HEK293 (cell line): ENCODE results near the gene KCNS1.
"Not testable (repeated sequence)": the region's sequence is repeated elsewhere in the genome, so short reads cannot be mapped to it uniquely, and the experiment has no call there.

Experiments
- CTCF ChIA-PET: fragments of 350-600 bp; formaldehyde crosslinking; extraction: SDS; loops from one replicate; lab custom pipeline; 2021; ENCODE audit warnings: antibody characterized with exemption; lab: Yijun Ruan, JAX
- POLR2A ChIA-PET: fragments of 300-600 bp; formaldehyde crosslinking; extraction: SDS; loops from one replicate; lab custom pipeline; 2020; ENCODE audit warnings: antibody characterized with exemption, inconsistent platforms; lab: Yijun Ruan, JAX
- H3K27ac ChIP-seq: fragments of 200-500 bp; sonication (Bioruptor generic); 2 replicates; pipeline ENCODE4 v1.5.1; 2014; ENCODE audit warnings: low read depth, low read length, control low read depth, inconsistent platforms; ENCODE audit errors: extremely low read depth
- H3K36me3 ChIP-seq, 2 experiments: fragments of 200-500 bp in 1 of 2; sonication (Bioruptor generic) in 1 of 2; 1 replicate in 1 of 2; 2 replicates in 1 of 2; pipeline ENCODE4 v1.5.1; 2014 to 2017; ENCODE audit warnings: inconsistent platforms in 2 of 2, low read length in 2 of 2; ENCODE audit not compliant: control insufficient read depth in 2 of 2, insufficient read depth in 1 of 2
- H3K4me1 ChIP-seq: fragments of 200-500 bp; sonication (Bioruptor generic); 2 replicates; pipeline ENCODE4 v1.5.1; 2014; ENCODE audit warnings: mild to moderate bottlenecking, low read length, inconsistent platforms; ENCODE audit not compliant: control insufficient read depth, insufficient read depth
- H3K4me3 ChIP-seq: 2 replicates; pipeline ENCODE4 v1.5.1; 2011; ENCODE audit warnings: low read depth, mild to moderate bottlenecking, control low read depth, low read length, moderate library complexity
- H3K9me3 ChIP-seq: fragments of 200-500 bp; sonication (Bioruptor generic); 2 replicates; pipeline ENCODE4 v1.5.1; 2014; ENCODE audit warnings: low read depth, low read length, inconsistent platforms; ENCODE audit not compliant: control insufficient read depth, insufficient read depth
- PRDM4 ChIP-seq: fragments of 450-650 bp; formaldehyde crosslinking; IDR thresholded peaks from 2 replicates; pipeline ENCODE4 v1.5.1; 2017; ENCODE audit warnings: missing biosample characterization, missing genetic modification characterization
- SP3 ChIP-seq: fragments of 450-650 bp; formaldehyde crosslinking; IDR thresholded peaks from 2 replicates; pipeline ENCODE4 v1.5.1; 2016; ENCODE audit warnings: missing biosample characterization, missing genetic modification characterization
- SP7 ChIP-seq: fragments of 450-650 bp; formaldehyde crosslinking; IDR thresholded peaks from 2 replicates; pipeline ENCODE4 v1.5.1; 2016; ENCODE audit warnings: missing biosample characterization, missing genetic modification characterization
- TSHZ1 ChIP-seq: fragments of 450-650 bp; formaldehyde crosslinking; IDR thresholded peaks from 2 replicates; pipeline ENCODE4 v1.5.1; 2016; ENCODE audit warnings: missing biosample characterization, missing genetic modification characterization, borderline replicate concordance
- ZBTB8A ChIP-seq: fragments of 450-650 bp; formaldehyde crosslinking; IDR thresholded peaks from 2 replicates; pipeline ENCODE4 v1.5.1; 2016; ENCODE audit warnings: missing biosample characterization, missing genetic modification characterization
- ZFHX2 ChIP-seq: fragments of 450-650 bp; formaldehyde crosslinking; conservative IDR thresholded peaks from 2 replicates; pipeline ENCODE4 v1.5.1; 2016; ENCODE audit warnings: missing biosample characterization, missing genetic modification characterization
- ZNF221 ChIP-seq: fragments of 450-650 bp; formaldehyde crosslinking; IDR thresholded peaks from 2 replicates; pipeline ENCODE4 v1.5.1; 2017; ENCODE audit warnings: missing biosample characterization, missing genetic modification characterization, borderline replicate concordance
- ZNF248 ChIP-seq: fragments of 450-650 bp; formaldehyde crosslinking; IDR thresholded peaks from 2 replicates; pipeline ENCODE4 v1.5.1; 2017; ENCODE audit warnings: missing biosample characterization, missing genetic modification characterization
- ZNF311 ChIP-seq: fragments of 450-650 bp; formaldehyde crosslinking; IDR thresholded peaks from 2 replicates; pipeline ENCODE4 v1.5.1; 2017; ENCODE audit warnings: missing biosample characterization, missing genetic modification characterization, borderline replicate concordance
- ZNF394 ChIP-seq: fragments of 450-650 bp; formaldehyde crosslinking; IDR thresholded peaks from 2 replicates; pipeline ENCODE4 v1.5.1; 2016; ENCODE audit warnings: missing biosample characterization, missing genetic modification characterization, mild to moderate bottlenecking, moderate library complexity, borderline replicate concordance
- ZNF423 ChIP-seq: fragments of 450-650 bp; formaldehyde crosslinking; IDR thresholded peaks from 2 replicates; pipeline ENCODE4 v1.5.1; 2016; ENCODE audit warnings: missing biosample characterization, missing genetic modification characterization
- ZNF473 ChIP-seq: fragments of 450-650 bp; formaldehyde crosslinking; IDR thresholded peaks from 2 replicates; pipeline ENCODE4 v1.5.1; 2017; ENCODE audit warnings: missing biosample characterization, missing genetic modification characterization
- ZNF560 ChIP-seq: fragments of 450-650 bp; formaldehyde crosslinking; IDR thresholded peaks from 2 replicates; pipeline ENCODE4 v1.5.1; 2017; ENCODE audit warnings: missing biosample characterization, missing genetic modification characterization, borderline replicate concordance
- ZNF610 ChIP-seq: fragments of 450-650 bp; formaldehyde crosslinking; IDR thresholded peaks from 2 replicates; pipeline ENCODE4 v1.5.1; 2016; ENCODE audit warnings: missing biosample characterization, missing genetic modification characterization, borderline replicate concordance
- ZNF654 ChIP-seq: fragments of 450-650 bp; formaldehyde crosslinking; IDR thresholded peaks from 2 replicates; pipeline ENCODE4 v1.5.1; 2016; ENCODE audit warnings: low read depth, missing biosample characterization, missing genetic modification characterization
- ZNF670 ChIP-seq: fragments of 450-650 bp; formaldehyde crosslinking; IDR thresholded peaks from 2 replicates; pipeline ENCODE4 v1.5.1; 2016; ENCODE audit warnings: missing biosample characterization, missing genetic modification characterization, low read depth
- ZNF677 ChIP-seq: fragments of 450-650 bp; IDR thresholded peaks from 2 replicates; pipeline ENCODE4 v1.5.0; 2018; ENCODE audit warnings: missing biosample characterization, mild to moderate bottlenecking, missing genetic modification characterization, moderate library complexity
- ZNF704 ChIP-seq: fragments of 450-650 bp; formaldehyde crosslinking; IDR thresholded peaks from 2 replicates; pipeline ENCODE4 v1.5.1; 2016; ENCODE audit warnings: missing biosample characterization, missing genetic modification characterization

KCNS1 gene

GRCh38 chr20:45063107-45063506 lies 37.8 kb downstream of the KCNS1 start:
- H3K9me3 ChIP-seq, POLR2A ChIA-PET, H3K4me1 ChIP-seq, H3K27ac ChIP-seq, H3K36me3 ChIP-seq, H3K4me3 ChIP-seq: not testable (repeated sequence)
- CTCF ChIA-PET: interaction anchor here (0.6 kb wide), 2 partner anchors 214 to 263 kb away, joined by 3 read pairs; no protein-coding TSS in a partner anchor

- TF ChIP-seq ZNF670: no peak
- TF ChIP-seq ZNF394 (tag by site-specific recombination): no peak
- TF ChIP-seq SP3 (tag by site-specific recombination): no peak
- TF ChIP-seq PRDM4: no peak
- TF ChIP-seq ZNF473 (tag by site-specific recombination): no peak
- no peak for TF ChIP-seq ZNF311 (tag by site-specific recombination)
- no peak for TF ChIP-seq ZNF560 (tag by site-specific recombination)
- no peak for TF ChIP-seq ZNF221 (tag by site-specific recombination)
- TF ChIP-seq ZNF677: no peak
- TF ChIP-seq SP7 (tag by site-specific recombination): no peak
- TF ChIP-seq ZNF423 (tag by site-specific recombination): no peak
- no peak for TF ChIP-seq TSHZ1 (tag by site-specific recombination)
- no peak for TF ChIP-seq ZNF248
- TF ChIP-seq ZNF704 (tag by site-specific recombination): no peak
- TF ChIP-seq ZNF654: no peak
- no peak for TF ChIP-seq ZFHX2 (tag by site-specific recombination)
- no peak for TF ChIP-seq ZBTB8A (tag by site-specific recombination)
- no peak for TF ChIP-seq ZNF610 (tag by site-specific recombination)
- ChIA-PET POLR2A (no interaction called here), CTCF (interaction anchor here (0.6 to 0.8 kb wide), 3 partner anchors 17 to 678 kb away, joined by 3 to 5 read pairs (median 4); no protein-coding TSS in a partner anchor)
- H3K4me1 ChIP-seq: no peaks in the 10 kb centered on the region
- H3K27ac ChIP-seq: no peak overlapping the region
- no peaks in the 10 kb centered on the region for H3K9me3 ChIP-seq
- no peak overlapping the region for H3K4me3 ChIP-seq
- peaks cover 0 to 11% of the 10 kb centered on the region in 2 experiments; a peak in 1 of 3 replicates for H3K36me3 ChIP-seq
These were observed 39.7 kb downstream of the KCNS1 start for GRCh38 chr20:45061244-45061643.
